Astrocyte (in vitro differentiated cells and primary cell): ENCODE measurements around the gene TAF1L. TPM values are rescaled to one million over a fixed set of nuclear protein-coding genes. Genes with fewer than 3 reads are reported as not detected.
A peak's percentile ranks its signal among the peaks of the same experiment; 100 is the strongest.

ENCODE experiments used
- DNase-seq: peaks from one replicate; pipeline ENCODE4 v3.0.0-alpha.2; 2010; ENCODE audit warnings: low read depth
- FAIRE-seq: peaks from 2 replicates; lab custom pipeline; 2011; peaks lifted over from hg19 to GRCh38; lab: Jason Lieb, UNC
- H2AFZ ChIP-seq: 2 replicates; pipeline ENCODE4 v1.6.0; 2012; ENCODE audit warnings: low read depth, low read length, inconsistent platforms
- H3K27ac ChIP-seq: 2 replicates; pipeline ENCODE4 v1.5.1; 2011; ENCODE audit warnings: low read depth, low read length, inconsistent platforms
- H3K27me3 ChIP-seq: 2 replicates; pipeline ENCODE4 v1.6.0; 2011; ENCODE audit warnings: low read length, inconsistent platforms; ENCODE audit not compliant: insufficient read depth
- H3K36me3 ChIP-seq: 2 replicates; pipeline ENCODE4 v1.5.1; 2011; ENCODE audit warnings: low read length, inconsistent platforms; ENCODE audit not compliant: insufficient read depth
- H3K4me1 ChIP-seq: 2 replicates; pipeline ENCODE4 v1.5.1; 2011; ENCODE audit warnings: low read length, inconsistent platforms; ENCODE audit not compliant: insufficient read depth
- H3K4me2 ChIP-seq: 2 replicates; pipeline ENCODE4 v1.6.0; 2012; ENCODE audit warnings: low read length, inconsistent platforms
- H3K4me3 ChIP-seq: 2 replicates; pipeline ENCODE4 v1.5.1; 2011; ENCODE audit warnings: low read depth, mild to moderate bottlenecking, low read length, inconsistent platforms; ENCODE audit not compliant: insufficient read depth
- H3K79me2 ChIP-seq: 2 replicates; pipeline ENCODE4 v1.6.0; 2012; ENCODE audit warnings: mild to moderate bottlenecking, low read length, inconsistent platforms; ENCODE audit not compliant: insufficient read depth
- H3K9ac ChIP-seq: 2 replicates; pipeline ENCODE4 v1.6.0; 2012; ENCODE audit warnings: mild to moderate bottlenecking, low read length, inconsistent platforms
- H3K9me3 ChIP-seq: 2 replicates; pipeline ENCODE4 v1.5.1; 2012; ENCODE audit warnings: low read depth, mild to moderate bottlenecking, low read length, inconsistent platforms; ENCODE audit not compliant: insufficient read depth
- H4K20me1 ChIP-seq: 2 replicates; pipeline ENCODE4 v1.6.0; 2012; ENCODE audit warnings: low read length, inconsistent platforms; ENCODE audit not compliant: insufficient read depth
- H3K27ac Mint-ChIP-seq: one replicate; pipeline ENCODE4 v1.8.0; 2021; ENCODE audit warnings: mild to moderate bottlenecking, mixed read lengths; ENCODE audit not compliant: unreplicated experiment
- H3K27me3 Mint-ChIP-seq: one replicate; pipeline ENCODE4 v1.8.0; 2021; ENCODE audit warnings: low read depth, mixed read lengths; ENCODE audit not compliant: unreplicated experiment
- H3K36me3 Mint-ChIP-seq: one replicate; pipeline ENCODE4 v1.8.0; 2021; ENCODE audit warnings: low read depth, mixed read lengths; ENCODE audit not compliant: unreplicated experiment
- H3K4me1 Mint-ChIP-seq: one replicate; pipeline ENCODE4 v1.8.0; 2021; ENCODE audit warnings: low read depth, mixed read lengths; ENCODE audit not compliant: unreplicated experiment
- H3K4me3 Mint-ChIP-seq: one replicate; pipeline ENCODE4 v1.8.0; 2021; ENCODE audit warnings: mild to moderate bottlenecking, moderate library complexity, mixed read lengths; ENCODE audit not compliant: unreplicated experiment
- H3K9me3 Mint-ChIP-seq: one replicate; pipeline ENCODE4 v1.8.0; 2021; ENCODE audit warnings: mild to moderate bottlenecking, mixed read lengths; ENCODE audit not compliant: unreplicated experiment
- EZH2 ChIP-seq: IDR thresholded peaks from 2 replicates; pipeline ENCODE4 v1.6.1; 2012; ENCODE audit warnings: mild to moderate bottlenecking, low read length, inconsistent platforms; ENCODE audit not compliant: insufficient read depth
- total RNA-seq: library from RNA; stranded (reverse); gene quantifications from 2 replicates; pipeline ENCODE4 v1.2.1, GENCODE V29; 2021
- TF ChIP-seq, protein P1 (sequence below): IDR thresholded peaks from 2 replicates; pipeline ENCODE4 v1.5.1; 2011; ENCODE audit warnings: low read depth, mild to moderate bottlenecking, inconsistent platforms, low read length, moderate library complexity; ENCODE audit not compliant: insufficient read depth

Gene TAF1L
- total RNA-seq, 1 donor from 2014 or later = 0.02 TPM

DNA sequence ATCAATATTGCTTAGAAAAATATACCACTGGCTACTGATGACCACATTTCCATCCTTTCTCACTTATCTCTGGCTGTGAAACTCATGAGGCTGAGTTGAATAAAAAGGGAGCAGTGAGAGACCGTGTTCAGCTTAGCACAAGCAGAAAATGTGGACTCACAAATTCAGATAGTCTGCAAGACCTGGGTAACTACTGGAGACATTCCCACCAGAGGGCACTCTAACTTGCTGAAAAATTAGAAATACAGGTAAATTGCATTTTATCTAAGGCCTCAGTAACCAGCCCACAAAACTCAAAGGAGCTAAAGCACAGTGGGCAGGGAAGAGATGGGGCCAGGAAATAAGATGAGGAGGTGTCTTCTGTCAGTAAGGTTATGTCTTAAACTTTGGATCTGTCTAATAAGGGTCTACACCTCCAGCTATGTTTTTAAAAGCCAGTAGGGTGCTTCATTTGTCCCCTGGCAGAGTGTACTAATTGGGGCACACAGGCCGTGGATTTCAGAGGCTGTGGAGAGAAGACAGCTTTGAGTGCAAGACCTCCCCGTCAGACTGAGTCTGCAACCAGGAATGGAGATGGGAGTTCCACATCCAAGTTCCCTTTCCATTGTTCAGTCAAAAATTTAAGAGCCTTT lies 53.8 kb downstream of the TAF1L start:
- no peaks in the 10 kb centered on the region for H3K79me2 ChIP-seq
- Mint-ChIP-seq H3K36me3 (no peaks in the 10 kb centered on the region), H3K27ac (peak overlapping the region; percentile 73), H3K9me3 (peaks cover 2% of the 10 kb centered on the region), H3K4me1 (peaks cover 14% of the 10 kb centered on the region), H3K4me3 (no peak overlapping the region), H3K27me3 (no peaks in the 10 kb centered on the region)
- peak; percentile 54 for DNase-seq
- H4K20me1 ChIP-seq = no peaks in the 10 kb centered on the region
- peaks cover 6% of the 10 kb centered on the region for H3K4me1 ChIP-seq
- peak overlapping the region; percentile 9 for H2AFZ ChIP-seq
- FAIRE-seq = peak; percentile 89
- H3K27me3 ChIP-seq = peaks cover 2% of the 10 kb centered on the region
- no peak overlapping the region for H3K4me3 ChIP-seq
- H3K9me3 ChIP-seq = no peaks in the 10 kb centered on the region
- H3K36me3 ChIP-seq = no peaks in the 10 kb centered on the region
- H3K9ac ChIP-seq = no peak overlapping the region
- no peak overlapping the region for H3K27ac ChIP-seq
- no peak overlapping the region for H3K4me2 ChIP-seq
- TF ChIP-seq, protein P1, sequence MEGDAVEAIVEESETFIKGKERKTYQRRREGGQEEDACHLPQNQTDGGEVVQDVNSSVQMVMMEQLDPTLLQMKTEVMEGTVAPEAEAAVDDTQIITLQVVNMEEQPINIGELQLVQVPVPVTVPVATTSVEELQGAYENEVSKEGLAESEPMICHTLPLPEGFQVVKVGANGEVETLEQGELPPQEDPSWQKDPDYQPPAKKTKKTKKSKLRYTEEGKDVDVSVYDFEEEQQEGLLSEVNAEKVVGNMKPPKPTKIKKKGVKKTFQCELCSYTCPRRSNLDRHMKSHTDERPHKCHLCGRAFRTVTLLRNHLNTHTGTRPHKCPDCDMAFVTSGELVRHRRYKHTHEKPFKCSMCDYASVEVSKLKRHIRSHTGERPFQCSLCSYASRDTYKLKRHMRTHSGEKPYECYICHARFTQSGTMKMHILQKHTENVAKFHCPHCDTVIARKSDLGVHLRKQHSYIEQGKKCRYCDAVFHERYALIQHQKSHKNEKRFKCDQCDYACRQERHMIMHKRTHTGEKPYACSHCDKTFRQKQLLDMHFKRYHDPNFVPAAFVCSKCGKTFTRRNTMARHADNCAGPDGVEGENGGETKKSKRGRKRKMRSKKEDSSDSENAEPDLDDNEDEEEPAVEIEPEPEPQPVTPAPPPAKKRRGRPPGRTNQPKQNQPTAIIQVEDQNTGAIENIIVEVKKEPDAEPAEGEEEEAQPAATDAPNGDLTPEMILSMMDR = peak; percentile 79
- TF ChIP-seq EZH2 = no peak

DNA sequence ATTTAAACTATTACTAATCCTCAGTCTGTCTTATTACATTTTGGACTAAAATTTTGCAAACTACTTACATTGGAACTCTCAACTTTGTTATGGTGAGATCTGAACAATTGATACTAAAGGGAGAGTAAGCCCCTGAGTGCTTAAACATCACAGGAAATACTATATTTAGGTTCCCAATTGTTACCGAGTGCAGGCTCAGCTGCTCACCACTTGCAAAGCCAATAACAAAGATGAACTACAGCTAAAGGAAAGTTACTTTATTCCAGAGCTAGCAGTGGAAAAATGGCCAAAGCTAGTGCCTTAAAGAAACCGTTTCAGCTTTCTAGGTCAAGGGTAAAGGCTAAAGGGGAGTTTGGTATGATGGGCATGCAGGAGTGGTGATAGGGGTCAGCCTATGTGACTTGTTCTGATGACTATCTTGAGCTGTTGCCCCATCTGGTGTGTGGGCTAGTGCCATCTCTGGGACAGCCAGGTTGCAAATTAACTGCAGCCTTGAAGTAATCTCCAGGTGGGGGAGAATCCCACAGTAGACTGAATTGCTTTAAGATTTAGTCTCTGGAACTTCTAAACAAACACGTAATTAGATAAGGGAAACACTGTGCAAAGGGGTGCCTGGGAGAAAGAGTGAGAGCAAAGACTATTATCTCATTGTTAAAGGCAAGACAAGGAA lies 54.7 kb downstream of the TAF1L start:
- H3K27me3 ChIP-seq = peaks cover 2% of the 10 kb centered on the region
- Mint-ChIP-seq H3K36me3 (no peaks in the 10 kb centered on the region), H3K4me1 (peaks cover 14% of the 10 kb centered on the region), H3K27me3 (no peaks in the 10 kb centered on the region), H3K9me3 (no peaks in the 10 kb centered on the region), H3K4me3 (no peak overlapping the region), H3K27ac (peak overlapping the region; percentile 73)
- no peaks in the 10 kb centered on the region for H3K9me3 ChIP-seq
- no peaks in the 10 kb centered on the region for H4K20me1 ChIP-seq
- H3K4me2 ChIP-seq = peak overlapping the region; percentile 24
- peak overlapping the region; percentile 30 for H3K9ac ChIP-seq
- H3K36me3 ChIP-seq = no peaks in the 10 kb centered on the region
- DNase-seq (no peak), FAIRE-seq (no peak)
- no peak overlapping the region for H2AFZ ChIP-seq
- TF ChIP-seq EZH2 = no peak
- TF ChIP-seq, protein P1 = no peak
- peaks cover 6% of the 10 kb centered on the region for H3K4me1 ChIP-seq
- H3K79me2 ChIP-seq = no peaks in the 10 kb centered on the region
- H3K4me3 ChIP-seq = no peak overlapping the region
- H3K27ac ChIP-seq = no peak overlapping the region
